GM19240 (cell line): ENCODE measurements around the gene FRAS1.
"Not testable (repeated sequence)": the region's sequence is repeated elsewhere in the genome, so short reads cannot be mapped to it uniquely, and the experiment has no call there.

ENCODE experiments used
- DNase-seq: peaks from one replicate; pipeline ENCODE4 v3.0.0; 2011; ENCODE audit warnings: low spot score; ENCODE audit not compliant: insufficient read length

The FRAS1 gene

DNA sequence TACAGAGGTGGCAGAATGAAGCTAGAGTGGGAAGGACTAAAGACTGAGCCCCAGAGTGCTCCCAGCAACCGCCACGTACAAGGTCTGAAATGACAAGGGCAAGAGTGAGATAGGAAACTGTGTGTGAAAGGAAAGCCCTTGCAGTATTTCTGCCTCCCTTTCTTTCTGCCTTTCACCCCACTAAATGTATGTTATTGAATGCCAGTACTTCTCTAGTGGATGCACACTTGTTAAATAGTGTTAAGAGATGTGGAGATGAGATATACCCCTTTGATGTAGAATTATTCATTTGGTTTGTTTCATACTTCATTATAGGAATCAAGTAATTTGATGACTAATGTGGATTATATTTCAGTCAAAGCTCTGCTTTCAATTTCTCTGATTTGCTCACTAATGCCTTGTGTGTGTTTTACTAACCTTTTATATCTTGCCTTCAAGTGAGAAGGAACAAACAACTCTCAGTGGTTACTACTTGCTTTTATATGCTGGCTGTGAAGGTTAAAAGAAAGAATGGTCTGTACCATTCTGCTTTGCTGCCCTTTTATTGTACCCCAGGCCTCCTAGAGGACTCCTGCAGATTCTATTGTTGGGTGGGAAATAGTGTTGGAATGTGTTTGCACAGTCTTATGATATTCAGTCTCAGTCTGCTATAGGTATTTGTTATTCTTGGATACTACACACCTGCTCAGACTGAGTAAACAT is 486.5 kb downstream of the FRAS1 start:
- no peak for DNase-seq

GRCh38 chr4:78544678-78545077 is 487.6 kb downstream of the FRAS1 start:
- DNase-seq = no peak

DNA sequence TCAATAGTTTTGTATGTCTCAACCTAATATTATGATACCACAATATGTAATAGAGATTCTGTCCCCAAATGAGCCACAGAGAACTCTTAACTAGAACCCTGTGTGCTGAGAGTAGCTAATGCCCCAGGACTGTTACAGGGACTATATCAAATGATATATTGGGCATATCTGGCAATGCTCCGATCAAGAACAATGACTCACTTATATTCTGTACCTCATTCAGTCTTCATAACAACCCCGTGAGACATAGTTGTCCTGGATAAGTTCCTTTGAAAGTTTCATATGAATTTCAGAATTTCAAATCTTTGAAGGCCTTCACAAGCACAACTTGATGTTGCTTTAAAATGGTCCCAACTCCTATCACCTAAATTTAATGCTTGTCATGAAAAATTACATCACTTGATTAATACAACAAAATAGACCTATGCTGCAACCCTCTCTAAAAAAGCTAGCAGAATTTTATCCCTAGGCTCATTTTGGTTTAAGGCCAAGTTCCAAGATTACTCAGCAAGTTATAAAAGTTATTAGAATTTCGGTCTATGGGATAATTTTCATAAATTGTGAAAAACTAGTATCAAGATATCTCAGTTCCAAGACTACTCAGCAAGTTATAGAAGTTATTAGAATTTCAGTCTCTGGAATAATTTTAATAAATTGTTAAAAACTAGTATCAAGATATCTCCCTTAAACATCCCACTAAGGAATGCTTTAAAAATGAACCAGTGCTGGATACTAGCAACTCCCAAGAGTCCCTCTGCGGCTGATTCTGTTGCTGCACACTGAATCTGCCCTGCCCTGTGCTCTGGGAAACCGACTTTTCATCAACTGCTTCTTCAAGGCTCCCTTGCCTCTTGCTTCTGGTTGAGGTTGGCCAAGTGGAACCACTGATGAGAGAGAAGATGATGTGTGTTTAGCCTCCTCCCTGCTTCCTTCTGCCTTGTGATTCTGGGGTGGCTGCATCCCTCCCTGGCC is 488.4 kb downstream of the FRAS1 start:
- no peak for DNase-seq

DNA sequence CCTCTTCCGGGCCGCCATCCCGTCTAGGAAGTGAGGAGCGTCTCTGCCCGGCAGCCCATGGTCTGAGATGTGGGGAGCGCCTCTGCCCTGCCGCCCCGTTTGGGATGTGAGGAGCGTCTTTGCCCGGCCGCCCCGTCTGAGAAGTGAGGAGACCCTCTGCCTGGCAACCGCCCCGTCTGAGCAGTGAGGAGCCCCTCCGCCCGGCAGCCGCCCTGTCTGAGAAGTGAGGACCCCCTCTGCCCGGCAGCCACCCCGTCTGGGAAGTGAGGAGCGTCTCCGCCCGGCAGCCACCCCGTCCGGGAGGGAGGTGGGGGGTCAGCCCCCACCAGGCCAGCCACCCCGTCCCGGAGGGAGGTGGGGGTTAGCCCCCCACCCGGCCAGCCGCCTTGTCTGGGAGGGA is 490.8 kb downstream of the FRAS1 start:
- DNase-seq = not testable (repeated sequence)

- DNase-seq = not testable (repeated sequence)
These were observed 491.8 kb downstream of the FRAS1 start for GRCh38 chr4:78548889-78549288.

DNA sequence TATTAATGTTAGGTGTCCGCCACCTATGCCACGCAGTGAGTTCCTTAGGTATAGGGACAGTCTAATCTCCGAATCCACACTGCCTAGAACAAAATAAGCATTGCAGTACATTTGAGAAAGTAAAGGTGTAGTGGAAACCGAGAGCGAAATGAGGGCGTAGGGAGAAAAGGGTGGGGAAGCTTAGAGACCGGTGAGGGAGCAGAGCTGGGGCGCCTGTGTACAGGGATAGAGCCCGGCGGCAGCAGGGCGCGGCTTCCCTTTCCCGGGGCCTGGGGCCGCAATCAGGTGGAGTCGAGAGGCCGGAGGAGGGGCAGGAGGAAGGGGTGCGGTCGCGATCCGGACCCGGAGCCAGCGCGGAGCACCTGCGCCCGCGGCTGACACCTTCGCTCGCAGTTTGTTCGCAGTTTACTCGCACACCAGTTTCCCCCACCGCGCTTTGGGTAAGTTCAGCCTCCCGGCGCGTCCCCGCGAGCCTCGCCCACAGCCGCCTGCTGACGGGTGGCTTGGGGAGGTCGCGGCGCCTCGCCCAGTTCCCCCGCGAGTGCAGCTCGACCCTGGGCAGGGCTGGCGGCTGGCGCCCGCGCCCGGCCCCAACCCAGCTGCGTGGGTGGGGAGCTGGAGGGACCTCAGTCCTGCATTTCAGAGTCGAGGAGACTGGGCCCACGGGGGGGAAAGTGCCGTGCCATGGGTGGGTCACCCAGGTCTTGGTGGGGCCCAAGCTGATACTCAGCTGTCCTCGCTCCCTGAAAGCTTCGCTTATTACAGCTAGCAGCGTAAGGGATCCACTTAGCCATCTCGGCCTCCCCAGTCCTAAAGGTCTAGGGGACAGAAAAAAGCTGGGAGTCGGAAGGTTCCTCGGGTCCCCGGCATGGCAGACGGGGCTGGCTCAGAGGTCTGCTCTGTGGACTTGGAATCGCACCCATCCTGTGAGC is 494.6 kb downstream of the FRAS1 start, which contains the start of gene ANXA3:
ANXA3 (plus strand) TSS at position 351 of the 932 bp plus-strand sequence. CDS start 2,704 bp downstream, outside the sequence.
- DNase-seq = no peak

- DNase-seq = no peak
These were observed 495.4 kb downstream of the FRAS1 start for GRCh38 chr4:78552389-78553042.

DNA sequence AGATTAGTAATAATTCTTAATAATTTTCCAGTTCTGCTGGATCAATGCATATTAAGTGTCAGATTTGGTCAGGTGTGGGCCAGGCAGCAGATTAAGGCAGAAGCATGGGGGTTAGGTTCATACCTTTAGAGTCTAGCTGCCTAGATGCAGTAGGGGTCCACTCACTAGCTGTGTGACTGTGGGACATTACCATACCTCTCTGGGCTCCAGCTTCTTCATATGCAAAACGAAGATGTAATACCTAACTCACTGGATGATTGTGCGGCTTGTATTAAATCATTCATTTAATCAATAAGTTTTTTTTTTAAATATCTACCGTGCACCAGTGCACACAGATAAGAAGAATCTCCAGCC is 495.9 kb downstream of the FRAS1 start:
- no peak for DNase-seq

DNA sequence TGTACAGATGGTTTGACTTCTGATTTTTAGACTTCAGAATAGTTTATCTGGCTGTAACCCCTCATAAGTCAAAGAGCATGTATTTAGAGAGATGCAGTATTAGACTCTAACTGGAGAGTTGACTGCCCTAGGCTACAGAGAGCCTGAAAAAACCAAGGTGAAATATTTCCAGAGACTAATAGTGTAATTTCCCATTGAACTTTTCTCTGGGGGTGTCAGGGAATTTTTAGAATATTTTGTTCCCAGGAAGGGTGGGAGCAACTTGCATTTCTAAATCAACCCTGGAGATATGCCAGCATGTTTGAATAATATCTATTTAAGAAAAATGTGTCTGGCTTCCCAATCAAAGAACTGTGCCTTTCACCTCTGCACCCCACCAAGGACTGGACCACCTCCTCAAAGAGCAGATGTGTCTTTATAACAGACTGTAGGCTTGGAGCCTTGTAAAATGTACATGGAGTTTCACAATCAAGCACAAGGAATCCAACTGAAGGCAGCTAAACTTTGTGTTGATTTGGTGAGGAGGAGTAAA is 496.5 kb downstream of the FRAS1 start:
- DNase-seq = no peak

- DNase-seq = no peak
These were observed 499.5 kb downstream of the FRAS1 start for GRCh38 chr4:78556665-78557064.

DNA sequence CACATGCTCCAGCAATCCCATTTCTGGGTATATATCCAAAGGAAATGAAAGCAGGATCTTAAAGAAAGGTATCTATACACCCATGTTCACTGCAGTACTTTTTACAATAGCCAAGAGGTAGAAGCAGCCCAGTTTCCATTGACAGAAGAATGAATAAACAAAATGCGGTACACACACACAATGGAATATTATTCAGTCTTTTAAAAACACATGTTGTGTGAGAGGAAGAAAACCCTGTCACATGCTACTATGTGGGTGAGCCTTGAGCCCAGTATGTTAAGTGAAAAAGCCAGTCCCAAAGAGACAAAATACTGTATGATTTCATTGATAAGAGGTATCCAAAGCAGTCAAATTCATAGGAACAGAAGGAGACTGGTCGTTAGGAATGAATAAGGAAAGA is 500.7 kb downstream of the FRAS1 start:
- no peak for DNase-seq

- DNase-seq = no peak
These were observed 501.3 kb downstream of the FRAS1 start for GRCh38 chr4:78558410-78558809.

DNA sequence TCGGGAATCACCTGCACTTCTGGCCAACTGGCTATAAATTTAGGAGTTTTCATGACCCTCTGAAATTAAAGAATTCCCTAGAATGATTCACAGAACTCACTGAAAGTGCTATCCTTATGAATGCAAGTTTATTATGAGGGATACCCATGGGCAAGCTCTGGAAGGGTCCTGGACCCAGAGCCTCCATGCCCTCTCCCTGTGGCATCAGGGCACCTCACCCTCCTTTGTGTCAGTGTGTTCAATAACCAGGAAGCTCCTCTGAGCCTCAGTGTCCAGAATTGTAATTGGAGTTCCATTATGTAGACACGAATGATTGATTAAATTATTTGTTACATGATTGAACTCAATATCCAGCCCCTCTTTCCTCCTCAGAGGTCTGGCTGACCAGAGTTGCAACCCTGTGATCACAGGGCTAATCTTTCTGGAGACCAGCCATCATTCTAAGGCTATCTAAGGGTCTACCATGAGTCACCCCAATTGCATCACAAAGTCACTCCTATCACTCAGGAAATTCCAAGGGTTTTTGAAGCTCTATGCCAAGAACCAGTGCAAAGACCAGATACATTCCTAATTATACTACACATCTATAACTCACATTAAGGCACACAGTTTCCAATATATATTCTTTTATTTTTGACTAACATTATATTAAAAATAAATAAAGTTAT is 503.3 kb downstream of the FRAS1 start:
- no peak for DNase-seq

DNA sequence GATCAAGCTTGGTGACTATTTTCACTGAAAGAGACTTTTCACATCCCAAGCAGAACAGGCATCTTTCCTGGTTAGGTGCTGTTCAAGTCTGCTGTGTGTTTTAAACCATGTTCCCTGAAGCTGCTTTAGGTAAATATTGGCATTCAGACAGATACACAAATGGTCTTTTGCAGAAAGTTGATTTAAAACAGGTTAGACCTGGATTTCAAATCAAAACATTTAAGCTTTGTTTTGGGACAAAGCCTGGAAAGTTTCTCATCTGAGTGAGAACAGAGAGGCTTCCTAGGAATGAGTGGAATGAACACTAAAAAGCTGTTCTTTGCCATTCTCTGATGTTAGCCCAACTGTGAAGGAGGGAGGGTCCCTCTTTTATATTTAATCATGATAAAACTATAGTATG is 504.6 kb downstream of the FRAS1 start:
- no peak for DNase-seq

DNA sequence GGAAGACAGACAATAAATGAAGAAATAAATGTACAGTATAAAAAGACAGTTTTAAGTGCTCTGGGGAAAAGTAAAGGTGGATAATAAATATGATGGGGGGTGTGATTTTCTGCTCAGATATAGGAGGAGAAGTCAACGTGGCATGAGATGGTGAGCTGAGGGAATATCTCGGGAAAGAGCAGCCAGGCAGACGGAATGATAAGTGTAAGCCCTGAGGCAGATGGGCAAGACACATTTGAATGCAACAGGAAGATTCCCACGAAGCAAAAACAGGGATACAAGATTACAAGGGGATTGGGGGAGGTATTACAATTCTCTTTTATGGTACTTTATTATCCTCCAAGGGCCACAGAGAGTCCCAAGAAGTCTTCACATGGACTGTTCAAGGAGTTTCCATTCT is 505.6 kb downstream of the FRAS1 start:
- no peak for DNase-seq

DNA sequence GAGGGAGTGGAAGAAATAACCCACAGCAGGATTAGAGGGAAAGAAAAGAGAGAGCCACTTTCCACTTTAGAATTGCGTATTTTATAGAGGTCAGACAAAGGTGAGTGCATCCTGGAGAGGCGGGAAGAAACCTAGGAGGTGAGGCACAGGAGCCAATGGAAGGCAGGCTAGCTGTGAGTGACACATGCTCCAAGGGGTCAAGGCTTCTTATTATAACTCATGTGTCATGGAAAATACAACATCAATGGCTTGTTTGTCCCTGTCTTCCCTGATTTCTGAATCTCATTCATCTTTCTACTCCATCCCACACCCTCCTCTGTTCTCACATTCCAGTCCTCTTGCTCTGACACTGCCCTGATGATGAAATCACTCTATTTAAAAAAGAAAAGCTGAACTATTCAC is 508.8 kb downstream of the FRAS1 start:
- no peak for DNase-seq

- DNase-seq = no peak
These were observed 509.8 kb downstream of the FRAS1 start for GRCh38 chr4:78566834-78567499.

GRCh38 chr4:78567500-78568060 is 510.5 kb downstream of the FRAS1 start:
- no peak for DNase-seq

GRCh38 chr4:78568640-78569305 is 511.6 kb downstream of the FRAS1 start:
- DNase-seq = no peak
